ENCODE measurements around the gene KRTAP10-6.
"Not testable (repeated sequence)": the region's sequence is repeated elsewhere in the genome, so short reads cannot be mapped to it uniquely, and the experiment has no call there.

- TF ChIP-seq POLR2AphosphoS5 (IDR thresholded peaks at IDR 0.05; ENCODE audit: low read depth, low read length); POLR2A (IDR thresholded peaks at IDR 0.05; ENCODE audit: low read depth, low read length); PAX5 (IDR thresholded peaks at IDR 0.05; ENCODE audit: insufficient read depth, low read length, severe bottlenecking); SPI1 (IDR thresholded peaks at IDR 0.05; ENCODE audit: low read depth, low read length); TAF1 (IDR thresholded peaks at IDR 0.05; ENCODE audit: low read depth, low read length); POU2F2 (IDR thresholded peaks at IDR 0.05; ENCODE audit: low read depth, low read length): not testable (repeated sequence)
Observed at GRCh38 chr21:44580231-44580821, 12.0 kb downstream of the KRTAP10-6 start, which contains the start of gene KRTAP10-5.
